Cardiac fibroblast (primary cell): Measurements from ENCODE around the gene LSAMP.
"Not testable (repeated sequence)": the region's sequence is repeated elsewhere in the genome, so short reads cannot be mapped to it uniquely, and the experiment has no call there.

Experiments
- DNase-seq, 2 donors: peaks; one replicate each; pipeline versions ENCODE4 v3.0.0 to v3.0.0-alpha.2; 2010; ENCODE audit warnings: low read depth in 2 of 2
- H3K4me3 ChIP-seq, 2 donors: replicated peaks in 1 of 2; 1 replicate in 1 of 2; 2 replicates in 1 of 2; pipeline ENCODE4 v1.5.1; 2011; ENCODE audit warnings: low read depth in 2 of 2, low read length in 2 of 2, mild to moderate bottlenecking in 2 of 2, moderate library complexity in 1 of 2
- TF ChIP-seq, protein P1 (sequence below): IDR thresholded peaks from one replicate; pipeline ENCODE4 v1.5.1; 2011; ENCODE audit warnings: low read depth, mild to moderate bottlenecking, low read length, inconsistent platforms

Gene LSAMP

DNA sequence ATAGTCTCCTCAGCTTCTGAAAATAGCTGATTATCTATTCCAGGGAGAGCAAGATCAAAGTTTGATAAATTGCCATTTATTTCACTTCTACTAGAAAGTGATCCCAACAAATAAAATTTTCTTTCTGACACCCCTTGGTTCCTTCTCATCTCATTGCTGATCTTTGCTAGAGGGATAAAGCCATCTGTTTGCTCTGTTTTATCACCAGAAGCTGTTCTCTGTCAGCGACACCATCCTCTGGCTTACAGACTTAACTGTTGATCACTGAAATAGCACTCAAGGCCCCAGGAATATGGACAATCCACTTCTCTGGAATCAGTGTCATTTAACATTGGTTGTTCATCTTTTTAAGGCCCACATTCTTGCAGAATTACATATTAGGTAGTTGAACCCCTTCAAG is 219.0 kb downstream of the LSAMP start:
- no peak overlapping the region for H3K4me3 ChIP-seq
- no peak for DNase-seq
- TF ChIP-seq, protein P1, sequence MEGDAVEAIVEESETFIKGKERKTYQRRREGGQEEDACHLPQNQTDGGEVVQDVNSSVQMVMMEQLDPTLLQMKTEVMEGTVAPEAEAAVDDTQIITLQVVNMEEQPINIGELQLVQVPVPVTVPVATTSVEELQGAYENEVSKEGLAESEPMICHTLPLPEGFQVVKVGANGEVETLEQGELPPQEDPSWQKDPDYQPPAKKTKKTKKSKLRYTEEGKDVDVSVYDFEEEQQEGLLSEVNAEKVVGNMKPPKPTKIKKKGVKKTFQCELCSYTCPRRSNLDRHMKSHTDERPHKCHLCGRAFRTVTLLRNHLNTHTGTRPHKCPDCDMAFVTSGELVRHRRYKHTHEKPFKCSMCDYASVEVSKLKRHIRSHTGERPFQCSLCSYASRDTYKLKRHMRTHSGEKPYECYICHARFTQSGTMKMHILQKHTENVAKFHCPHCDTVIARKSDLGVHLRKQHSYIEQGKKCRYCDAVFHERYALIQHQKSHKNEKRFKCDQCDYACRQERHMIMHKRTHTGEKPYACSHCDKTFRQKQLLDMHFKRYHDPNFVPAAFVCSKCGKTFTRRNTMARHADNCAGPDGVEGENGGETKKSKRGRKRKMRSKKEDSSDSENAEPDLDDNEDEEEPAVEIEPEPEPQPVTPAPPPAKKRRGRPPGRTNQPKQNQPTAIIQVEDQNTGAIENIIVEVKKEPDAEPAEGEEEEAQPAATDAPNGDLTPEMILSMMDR: no peak

DNA sequence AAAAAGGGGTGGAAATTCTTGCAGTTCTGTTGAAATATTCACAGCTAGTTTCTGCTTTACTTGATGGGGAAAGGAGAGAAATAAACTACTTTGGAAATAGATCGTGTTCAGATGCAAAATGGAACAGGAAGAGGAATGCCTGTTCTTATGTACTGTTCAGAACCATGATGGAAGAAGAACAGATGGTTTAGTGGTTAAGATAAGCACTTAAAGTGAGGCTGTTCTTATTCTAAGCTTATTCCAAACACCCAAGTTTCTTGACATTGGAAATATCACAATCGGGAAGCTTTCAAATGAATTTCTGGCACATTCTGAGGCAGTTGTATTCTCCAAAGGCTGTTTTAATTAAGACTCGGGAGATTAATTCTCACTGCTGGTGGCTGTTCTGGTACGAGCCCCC is 228.5 kb downstream of the LSAMP start:
- peak in 1 of 2 donors; percentile 6 for DNase-seq
- no peak overlapping the region for H3K4me3 ChIP-seq
- TF ChIP-seq, protein P1: no peak

DNA sequence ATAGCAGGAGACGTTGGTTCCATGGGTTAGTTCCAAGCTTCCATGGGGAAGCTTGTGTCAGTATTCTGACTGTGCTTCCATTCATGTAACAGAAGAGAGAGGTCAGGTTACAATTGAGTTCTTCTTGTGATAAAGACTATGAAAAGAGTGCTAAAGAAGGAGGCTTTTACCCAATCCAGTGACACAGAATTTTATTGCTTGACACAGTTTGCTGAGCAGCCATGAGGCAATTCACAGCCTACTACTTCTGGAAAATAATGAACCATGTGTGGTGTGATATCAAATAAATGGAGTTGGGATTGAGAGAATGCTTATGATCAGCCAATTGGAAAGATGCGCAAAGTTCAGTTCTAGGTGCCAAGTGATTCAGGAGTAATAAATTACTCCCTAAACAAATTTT is 233.4 kb downstream of the LSAMP start:
- no peak overlapping the region for H3K4me3 ChIP-seq
- DNase-seq: no peak
- TF ChIP-seq, protein P1: no peak

DNA sequence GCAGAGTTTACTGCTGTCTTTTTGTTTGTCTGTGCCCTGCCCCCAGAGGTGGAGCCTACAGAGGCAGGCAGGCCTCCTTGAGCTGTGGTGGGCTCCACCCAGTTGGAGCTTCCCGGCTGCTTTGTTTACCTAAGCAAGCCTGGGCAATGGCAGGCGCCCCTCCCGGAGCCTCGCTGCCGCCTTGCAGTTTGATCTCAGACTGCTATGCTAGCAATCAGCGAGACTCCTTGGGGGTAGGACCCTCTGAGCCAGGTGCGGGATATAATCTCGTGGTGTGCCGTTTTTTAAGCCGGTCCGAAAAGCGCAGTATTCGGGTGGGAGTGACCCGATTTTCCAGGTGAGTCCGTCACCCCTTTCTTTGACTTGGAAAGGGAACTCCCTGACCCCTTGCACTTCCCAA is 236.5 kb downstream of the LSAMP start:
- not testable (repeated sequence) for H3K4me3 ChIP-seq, DNase-seq

DNA sequence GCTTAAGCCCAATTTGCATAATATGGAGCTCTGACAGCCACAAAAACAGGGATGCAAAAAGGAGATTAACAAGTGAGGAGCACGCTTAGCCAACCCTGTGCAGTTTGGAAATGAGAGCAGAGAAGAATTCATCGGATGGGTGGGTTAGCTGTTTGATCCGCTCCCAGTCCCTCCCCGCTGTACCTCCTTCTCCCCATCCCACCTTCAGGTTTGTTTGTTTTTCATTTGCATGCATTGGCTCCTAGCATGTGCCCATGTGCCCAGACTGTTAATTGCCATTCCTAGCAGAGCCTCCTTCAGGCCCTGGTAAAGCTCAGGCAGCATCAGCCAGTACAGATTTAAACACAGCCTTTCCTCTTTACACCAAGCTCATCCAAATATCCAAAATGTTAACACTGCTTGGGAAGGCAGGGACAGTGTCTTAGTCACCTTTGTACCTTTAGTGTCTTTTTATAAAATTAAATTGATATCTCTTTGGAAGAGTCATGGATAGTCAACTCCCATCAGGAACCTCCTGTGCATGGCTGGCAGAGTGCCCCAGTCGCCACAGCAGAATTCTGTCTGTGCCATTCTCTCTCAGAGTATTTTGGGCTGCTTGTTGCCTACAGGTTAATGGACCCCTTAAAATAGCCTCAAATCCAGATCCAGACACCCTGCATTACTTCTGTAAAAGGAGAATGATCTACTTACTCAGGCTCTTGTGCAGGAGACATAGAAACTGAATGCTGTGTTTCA is 244.2 kb downstream of the LSAMP start:
- no peak for DNase-seq
- no peak overlapping the region for H3K4me3 ChIP-seq
- TF ChIP-seq, protein P1: no peak

DNA sequence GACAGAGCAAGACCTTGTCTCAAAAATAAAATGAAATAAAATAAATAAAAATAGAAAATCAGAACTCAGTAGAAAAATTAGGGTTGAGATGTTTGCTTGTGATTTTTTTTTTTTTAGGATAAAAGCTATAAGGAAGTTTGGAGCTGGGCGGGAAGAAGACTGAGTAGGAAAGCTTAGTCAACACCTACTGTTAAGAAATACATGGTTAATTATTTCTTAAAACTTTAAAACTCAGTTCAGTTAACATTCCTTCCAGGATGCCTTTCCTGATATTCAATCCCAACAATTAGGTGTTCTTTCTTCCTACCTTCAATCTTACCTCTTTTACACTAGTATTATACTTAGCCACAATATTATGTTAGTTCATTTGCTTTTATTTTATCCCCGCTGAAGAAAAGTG is 246.2 kb downstream of the LSAMP start:
- H3K4me3 ChIP-seq: no peak overlapping the region
- TF ChIP-seq, protein P1: no peak
- DNase-seq: no peak

DNA sequence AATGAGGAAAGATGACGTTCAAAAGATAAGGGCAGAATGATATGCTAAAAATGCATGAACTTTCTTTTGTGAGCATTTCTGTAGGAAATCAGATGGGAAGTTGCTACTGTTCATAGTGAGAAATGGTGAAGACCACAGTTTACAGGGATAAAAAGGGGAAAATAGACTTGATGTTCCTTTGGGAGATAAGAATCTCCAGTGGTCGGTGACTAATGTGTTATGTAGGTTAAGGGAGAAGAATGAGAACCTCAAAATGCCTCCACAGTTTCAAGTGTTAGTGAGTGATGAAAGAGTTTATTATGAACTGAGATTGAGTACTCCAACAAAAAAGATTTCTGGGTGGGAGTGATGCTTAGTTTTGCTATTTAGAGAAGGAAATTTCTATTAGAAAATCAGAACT is 247.2 kb downstream of the LSAMP start:
- H3K4me3 ChIP-seq: no peak overlapping the region
- TF ChIP-seq, protein P1: no peak
- peak in 1 of 2 donors; percentile 2 for DNase-seq
